ENCODE results near the gene SLBP. TPM values are rescaled to one million over a fixed set of nuclear protein-coding genes. Genes with fewer than 3 reads are reported as not detected.

SLBP gene
- total RNA-seq, 1 donor from 2014 or later = 48.8 TPM

DNA sequence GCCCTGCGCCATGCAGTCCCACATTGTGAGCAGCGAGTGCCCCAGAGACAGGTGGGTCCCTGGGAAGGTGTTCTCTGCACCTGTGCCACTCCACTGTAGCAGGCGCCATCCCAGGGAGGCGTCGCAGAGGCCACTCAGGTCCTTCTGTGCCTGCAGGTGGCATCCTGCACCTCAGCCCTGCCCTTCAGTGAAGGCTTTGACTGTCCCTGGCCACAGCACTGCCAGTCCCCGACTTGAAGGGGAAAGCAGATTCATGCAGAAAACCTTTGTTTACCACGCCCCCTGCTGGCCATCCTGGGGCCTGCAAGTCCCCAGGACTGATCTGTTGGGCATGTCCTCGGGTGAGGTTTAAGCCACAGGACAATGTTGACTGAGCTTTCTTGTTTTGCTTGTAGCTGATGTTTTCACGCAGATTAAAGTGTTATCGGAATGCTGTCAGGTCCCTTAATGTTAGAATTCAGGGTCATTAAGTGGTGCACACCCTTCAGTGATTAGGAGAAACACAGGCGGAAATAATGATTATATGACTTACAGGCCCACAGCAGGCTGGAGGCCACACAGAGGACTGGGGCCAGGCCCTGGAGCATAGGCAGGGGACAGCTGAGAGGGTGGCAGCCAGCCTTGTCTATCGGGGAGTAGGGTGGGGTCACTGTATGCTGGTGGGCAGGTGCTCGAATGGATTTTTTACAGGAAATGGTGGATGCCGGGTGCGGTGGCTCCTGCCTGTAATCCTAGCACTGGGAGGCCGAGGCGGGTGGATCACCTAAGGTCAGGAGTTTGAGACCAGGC, 14.2 kb upstream of the SLBP start:
- DNase-seq = peak; percentile 77

DNA sequence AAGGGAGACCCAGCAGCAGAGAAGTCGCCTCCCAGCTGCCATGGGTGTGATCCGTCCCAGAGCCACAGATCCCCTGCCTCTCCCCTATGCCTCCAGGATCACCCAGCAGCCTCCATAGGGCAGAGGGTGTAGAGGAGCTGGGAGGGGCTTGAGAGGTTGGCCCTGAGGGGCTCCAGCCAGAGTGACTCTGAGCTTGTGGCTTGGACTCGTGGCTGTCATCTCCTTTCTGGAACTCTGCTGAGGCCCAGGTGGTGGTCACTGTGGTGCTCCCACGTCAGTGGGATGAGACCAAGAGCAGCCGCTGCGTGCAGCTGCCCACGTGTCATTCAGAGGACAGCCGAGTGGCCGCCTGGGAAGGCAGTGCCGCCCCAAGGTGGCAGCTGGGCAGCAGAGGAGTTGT, 13.4 kb upstream of the SLBP start:
- no peak for DNase-seq

DNA sequence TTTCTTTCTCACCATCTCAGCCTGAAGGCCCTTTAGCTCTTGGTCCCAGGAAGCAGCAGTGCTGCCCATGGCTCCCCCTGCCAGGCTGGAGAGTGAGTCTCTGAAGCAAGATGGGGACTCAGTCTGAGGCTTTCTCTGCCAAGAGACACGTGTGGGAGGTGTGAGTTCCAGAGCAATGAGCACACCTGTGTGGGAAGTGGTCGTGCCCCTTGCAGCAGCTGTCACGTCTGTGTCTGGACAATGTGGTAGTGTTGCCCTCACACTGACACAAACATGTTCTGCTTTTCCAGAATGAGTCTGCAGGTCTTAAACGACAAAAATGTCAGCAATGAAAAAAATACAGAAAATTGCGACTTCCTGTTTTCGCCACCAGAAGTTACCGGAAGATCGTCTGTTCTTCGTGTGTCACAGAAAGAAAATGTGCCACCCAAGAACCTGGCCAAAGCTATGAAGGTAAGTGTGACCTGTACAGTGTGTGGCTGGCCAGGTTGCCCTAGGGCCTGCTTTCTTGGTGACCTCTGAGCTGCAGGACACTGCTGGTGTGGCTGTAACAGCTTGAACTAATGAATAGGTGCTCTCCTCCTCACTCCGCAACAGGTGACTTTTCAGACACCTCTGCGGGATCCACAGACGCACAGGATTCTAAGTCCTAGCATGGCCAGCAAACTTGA, 11.1 kb upstream of the SLBP start:
- no peak for DNase-seq

DNA sequence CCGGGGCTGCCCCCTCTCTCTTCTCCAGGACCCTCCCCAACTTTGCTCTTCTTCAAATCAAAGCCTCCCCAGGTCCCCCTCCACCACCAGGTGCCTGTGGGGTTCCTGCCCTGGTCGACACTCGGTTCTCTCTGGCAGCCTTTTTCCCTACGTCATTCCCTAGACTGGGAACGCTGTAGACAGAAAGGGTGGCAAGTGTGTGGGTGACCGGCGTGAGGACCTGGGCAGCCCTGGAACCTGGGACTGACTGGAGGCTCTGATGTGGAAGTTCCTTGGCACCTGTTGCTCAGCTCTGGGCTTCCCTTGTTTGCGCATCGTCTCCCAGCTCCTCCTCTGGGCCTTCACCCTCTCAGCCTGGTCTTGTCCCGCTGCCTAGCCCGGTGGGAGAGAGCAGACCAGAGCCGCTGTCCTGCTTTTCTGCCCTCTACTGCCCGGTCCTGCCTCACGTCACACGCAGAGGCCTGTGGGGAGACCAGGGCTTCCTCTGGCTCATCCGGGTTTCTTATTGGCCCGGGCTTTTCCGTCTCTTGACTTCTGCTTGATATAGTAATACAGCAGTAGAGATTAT, 10.5 kb upstream of the SLBP start:
- DNase-seq = no peak

DNA sequence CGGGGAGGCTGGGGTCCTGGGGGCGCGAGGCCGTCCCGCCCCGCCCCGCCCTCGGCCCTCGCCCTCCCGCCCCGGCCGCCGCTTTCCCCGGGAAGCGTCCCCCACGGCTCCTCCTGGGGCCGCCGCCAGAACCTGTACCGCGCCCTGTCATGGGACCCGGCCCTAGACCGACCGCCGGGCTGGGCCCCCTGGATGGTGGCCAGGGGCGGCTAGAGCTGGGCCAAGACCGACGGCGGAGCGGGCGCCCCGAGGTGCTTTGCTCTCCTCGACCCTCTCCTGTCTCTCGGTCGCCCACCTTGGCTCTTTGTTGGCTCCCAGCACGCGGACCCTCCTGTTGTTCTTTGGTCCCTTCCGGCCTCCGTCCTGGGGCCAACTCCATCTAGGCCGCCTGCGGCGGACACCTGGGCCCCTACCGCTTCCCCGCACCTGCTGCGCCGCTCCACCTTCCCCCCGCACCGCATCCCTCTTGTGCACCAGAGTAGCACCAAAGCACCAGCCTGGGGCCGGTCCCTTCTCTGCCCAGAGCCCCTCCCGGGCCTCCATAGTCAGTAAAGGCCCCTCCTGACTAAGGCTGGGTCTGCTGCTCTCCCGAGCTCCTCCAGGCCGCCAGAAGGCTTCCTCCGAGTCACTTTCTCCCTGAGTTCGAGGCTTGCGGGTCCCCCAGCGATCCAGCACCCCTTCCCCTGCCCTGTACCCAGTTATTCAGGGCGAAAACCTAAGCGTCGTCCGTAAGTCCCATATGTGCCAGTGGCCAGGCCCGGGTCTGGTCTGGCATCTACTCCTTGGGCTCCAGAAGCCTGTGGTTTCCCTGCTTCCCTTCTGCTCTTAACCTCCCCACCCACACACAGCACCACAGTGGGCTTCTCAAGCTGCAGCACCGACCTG, 9.8 kb upstream of the SLBP start:
- no peak for DNase-seq

DNA sequence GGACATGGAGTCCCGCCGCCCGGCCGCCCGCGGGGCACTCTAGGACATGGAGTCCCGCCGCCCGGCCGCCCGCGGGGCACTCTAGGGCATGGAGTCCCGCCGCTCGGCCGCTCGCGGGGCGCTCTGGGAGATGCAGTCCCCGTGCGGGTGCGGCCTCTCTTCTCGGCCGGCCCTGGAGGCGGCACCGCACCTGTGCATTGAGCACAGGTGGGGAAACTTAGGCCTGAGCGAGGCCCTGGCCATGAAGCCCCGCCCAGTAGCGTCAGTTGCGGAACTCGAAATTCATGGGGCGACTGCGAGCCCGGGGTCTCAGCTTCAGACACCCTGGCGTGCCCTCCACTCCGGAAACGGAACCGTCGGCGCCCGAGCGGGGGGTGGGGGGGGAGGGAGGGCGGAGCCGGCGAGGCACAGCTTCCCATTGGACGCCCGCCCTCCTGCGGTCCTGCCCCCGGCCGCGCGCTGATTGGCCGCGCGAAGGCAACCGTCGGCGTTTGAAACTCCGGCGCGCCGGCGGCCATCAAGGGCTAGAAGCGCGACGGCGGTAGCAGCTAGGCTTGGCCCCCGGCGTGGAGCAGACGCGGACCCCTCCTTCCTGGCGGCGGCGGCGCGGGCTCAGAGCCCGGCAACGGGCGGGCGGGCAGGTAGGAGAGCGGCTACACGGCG, 9.0 kb upstream of the SLBP start, which contains the start of the genes TACC3 and TMEM129:
TACC3 (plus strand) TSS at position 519 of the 663 bp plus-strand sequence. CDS start 1,901 bp downstream, outside the sequence.
TMEM129 (minus strand) TSS at position 321 of the 663 bp plus-strand sequence. CDS start 486 bp downstream, outside the sequence.
- peak; percentile 94 for DNase-seq

DNA sequence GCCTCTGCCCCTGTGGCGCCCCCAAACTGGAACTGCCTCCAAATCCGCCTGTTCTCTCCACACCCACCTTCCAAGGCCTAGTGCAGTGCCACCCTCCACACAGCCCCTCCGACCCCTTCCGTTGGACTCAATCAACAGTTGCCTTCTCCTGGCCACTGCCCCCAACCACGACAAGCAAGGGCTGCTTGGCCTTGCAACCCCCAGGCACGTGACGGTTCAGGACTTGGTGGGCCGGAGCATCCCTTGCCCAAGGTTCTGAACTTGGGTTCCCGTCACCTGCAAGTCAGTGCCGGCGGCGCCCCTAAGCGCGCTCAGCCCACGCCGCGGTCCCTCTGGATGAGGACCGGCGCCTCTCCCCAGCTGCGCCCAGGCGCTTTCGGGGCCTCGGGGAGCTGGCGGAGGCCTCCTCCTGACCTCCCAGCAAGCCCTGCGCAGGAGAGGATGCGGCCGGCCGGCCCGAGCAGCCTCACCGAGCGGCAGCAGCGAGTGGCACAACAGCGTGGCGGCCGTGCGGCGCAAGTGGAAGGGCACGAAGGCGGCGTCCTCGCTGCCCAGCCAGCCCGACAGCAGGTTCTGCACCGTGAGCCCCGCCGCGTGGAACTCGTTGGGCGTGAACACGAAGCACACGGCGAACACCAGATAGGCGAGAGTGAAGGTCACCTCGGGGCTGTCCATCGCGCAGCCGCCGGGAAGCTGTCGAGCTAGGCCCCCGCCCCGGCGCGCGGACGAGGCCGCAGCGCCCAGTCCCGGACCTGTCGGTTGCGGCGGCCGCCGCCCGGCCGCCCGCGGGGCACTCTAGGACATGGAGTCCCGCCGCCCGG, 8.3 kb upstream of the SLBP start:
- DNase-seq = peak; percentile 33

DNA sequence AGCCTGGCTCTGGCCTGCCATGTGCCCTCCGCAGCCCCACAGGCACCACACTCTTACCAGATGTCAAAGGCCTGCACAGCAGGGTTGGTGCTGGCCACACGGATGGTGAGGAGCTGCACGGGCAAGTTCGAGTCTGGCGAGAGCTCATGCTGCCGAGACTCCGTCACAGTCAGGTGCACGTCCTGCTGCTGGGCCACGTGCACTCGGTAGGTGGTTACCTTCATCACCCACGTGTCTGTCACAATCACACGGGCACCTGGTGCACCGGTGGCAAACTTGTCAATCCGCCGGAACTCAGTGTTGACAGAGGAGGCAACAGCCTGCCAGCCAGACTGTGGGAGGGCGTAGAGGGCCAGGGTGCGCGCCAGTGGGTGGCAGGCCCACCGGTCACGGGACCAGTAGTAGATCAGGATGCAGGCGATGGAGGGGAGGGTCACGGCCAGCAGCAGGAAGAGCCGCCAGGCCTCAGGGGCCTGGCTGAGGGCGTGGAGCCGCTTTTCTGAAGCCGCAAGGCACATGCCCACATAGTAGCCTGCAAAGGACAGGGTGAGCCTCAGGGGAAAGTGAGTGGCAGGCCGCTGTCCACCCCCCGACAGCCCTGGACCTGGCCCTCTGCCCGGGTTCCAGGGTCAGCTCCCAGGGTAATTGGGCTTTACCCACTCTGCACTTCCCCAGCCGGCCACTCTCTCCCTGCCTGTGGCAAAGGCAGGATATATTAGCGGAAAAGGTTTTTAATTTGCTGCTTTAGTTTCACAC, 6.2 kb upstream of the SLBP start:
- no peak for DNase-seq

DNA sequence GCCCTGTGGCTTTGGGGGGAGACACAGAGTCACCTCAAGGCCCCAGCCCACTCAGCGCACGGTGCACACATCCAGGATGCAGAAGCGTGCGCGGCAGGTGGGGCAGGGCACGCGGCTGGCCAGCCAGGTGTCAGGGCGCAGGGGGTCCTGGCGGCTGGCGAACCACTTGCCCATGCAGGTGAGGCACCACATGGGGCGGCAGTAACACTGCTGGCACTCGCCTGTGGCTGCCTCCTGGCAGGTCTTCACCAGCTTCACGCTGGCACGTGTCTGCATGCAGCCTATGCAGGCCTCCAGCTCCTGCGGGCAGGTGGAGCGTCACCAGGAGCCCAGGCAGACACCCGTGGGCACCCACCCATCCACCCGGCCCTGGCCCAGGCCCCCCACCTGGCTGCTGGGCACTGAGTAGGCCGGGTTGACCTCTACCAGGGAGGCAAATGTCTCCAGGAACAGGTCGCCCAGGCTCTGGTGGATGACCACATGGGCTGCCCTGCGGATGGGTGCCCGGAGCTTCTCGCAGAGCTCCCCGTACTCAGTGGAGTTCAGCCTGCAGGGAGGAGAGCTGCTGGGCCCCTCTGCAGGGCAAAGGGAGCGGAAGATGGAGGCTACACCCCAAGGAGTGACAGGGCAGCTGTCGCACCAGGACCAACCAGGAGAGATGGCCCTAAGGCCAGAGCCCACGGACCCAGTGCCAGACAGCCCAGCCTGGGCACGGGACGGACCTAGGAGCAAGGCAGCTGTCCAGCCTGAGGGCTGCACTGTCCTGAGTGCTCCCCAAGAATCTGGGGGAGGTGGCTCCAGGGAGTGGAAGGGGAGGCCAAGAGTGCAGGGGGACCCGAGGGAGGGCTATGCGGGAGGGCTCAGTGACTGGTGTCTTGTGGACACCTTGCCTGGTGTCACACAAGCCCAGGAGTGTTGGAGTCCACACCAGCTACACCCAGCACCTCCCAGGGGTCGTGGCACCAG, 5.3 kb upstream of the SLBP start:
- DNase-seq = no peak

DNA sequence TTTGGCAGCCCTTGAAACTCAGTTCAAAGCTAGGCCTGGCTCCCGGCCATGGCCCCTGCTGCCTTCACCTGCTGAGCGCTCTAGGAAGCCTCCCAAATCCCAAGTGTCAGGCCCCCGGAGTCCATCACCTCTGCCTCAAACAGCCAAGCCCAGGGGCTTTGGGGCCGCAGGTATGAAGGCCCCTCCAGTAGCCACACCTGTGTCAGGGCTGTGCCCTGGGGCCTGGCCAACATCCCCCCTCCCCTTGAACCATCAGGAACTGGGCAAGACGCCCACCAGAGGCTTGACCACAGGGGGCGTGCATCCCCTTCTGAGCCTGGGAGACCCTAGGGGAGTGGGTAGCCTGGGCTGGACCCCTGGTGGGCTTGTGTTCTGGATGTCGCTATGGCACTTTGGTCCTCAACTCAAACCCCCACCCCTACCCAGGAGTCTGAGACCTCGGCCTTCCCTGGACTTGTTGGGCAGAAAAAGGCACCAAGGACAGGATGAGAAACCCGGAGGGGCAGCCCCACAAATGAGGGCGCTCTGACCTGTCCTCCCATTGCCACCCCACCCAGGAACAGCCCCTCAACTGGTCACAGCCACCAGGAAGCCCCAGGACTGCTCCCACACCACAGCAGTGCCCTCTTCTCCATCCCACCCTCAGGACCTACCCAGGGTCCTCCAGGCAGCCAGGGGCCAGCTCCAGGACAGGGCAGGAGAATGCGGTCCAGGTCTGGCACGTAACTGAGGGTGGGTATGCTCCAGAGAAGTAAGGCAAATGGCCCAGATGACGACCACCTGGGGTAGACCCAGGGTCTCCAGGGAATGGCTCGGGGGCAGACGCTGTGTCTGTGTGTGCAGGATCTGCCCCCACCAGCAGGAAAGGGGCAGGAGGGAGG, 4.2 kb upstream of the SLBP start:
- DNase-seq = no peak

DNA sequence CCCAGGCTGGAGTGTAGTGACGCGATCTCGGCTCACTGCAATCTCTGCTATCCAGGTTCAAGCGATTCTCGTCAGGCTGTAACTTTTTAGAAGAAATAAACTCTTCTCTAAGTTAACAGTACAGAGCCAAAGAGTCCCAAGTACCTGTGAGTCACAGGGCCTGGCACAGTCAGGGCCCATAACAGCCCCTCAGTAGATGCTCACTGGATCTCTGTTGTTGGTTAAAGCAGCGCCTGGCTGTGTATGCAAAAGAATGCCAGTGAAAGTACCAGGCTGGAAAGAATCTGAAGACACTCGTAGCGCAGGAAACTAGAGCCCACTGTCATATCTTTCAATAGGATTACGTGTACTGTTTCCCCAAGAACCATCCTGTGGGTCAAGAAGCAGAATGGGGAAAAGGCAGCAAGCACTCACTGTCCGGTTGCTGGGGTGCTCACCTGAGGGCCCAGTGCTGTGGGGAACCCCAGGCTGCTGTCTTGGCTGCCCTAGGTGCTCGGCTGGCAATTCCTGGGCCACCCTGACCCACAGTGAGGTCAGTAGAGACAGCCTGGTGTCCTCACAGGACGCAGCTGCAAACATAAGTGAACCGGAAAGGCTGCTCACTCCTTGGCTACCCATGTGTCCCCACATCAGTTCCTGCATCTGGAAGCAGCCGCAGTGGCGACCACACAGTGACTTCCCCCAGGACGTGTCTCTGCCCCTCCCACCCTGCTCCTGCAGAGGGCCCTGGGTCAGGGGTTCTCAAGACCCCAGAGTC, 3.1 kb upstream of the SLBP start:
- no peak for DNase-seq

DNA sequence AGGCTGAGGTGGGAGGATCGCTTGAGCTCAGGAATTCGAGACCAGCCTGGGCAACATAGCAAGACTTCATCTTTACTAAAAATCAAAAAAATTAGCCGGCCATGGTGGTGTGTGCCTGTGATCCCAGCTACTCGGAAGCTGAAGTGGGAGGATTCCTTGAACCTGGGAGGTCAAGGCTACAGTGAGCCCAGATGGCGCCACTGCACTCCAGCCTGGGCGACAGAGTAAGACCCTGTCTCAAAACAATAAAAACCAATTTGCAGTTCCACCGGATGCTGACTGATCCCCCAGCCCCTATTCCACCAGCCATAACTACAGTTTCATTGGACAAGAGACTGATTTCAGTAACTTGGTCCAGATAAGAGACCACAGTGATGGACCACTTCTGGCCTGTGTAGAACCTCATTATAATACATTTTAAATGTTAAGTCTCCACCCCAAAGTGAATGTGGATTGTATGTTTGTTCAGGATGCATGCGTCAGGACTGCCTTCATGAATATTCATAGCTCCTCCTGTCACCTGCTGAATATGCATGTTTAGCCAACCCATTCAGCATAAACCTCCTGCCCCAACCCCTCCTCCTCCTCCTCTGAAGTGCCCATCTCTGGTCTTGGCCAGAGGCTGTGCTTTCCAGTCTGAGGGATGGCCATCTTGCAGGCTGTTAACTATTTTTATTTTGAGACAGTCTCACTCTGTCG, 2.3 kb upstream of the SLBP start:
- no peak for DNase-seq

DNA sequence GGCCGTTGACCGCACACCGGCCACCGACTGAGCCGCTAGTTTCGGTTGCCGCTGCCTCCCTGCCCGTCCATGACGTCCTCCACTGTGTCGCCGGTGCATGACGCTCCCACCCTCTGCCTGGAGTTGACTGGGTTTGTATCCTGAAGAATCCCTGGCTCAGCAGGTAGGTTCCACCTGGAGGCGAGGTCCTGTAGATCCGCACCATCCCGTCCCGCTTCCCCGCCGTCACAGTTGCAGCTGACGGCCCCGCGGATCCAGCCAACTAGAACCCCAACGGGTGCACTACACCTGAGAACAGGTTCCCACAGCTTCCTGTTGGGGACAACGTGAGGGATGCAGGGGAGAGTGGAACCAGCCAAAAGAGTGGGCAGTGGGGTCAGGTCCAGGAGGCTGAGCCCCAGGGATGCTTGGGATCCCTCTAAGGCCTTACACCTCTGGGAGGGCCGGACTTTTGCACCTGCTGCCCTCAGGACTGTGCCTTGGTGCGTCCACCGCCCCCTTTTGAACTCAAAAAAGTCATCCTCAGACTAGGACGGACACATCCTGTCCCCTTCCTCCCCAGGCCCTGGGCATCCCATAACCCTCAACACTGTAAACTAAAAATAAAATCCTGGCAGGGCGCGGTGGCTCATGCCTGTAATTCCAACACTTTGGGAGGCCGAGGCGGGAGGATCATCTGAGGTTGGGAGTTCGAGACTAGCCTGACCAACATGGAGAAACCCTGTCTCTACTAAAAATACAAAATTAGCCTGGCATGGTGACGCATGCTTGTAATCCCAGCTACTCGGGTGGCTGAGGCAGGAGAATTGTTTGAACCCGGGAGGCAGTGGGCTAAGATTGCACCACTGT, 1.1 kb upstream of the SLBP start:
- no peak for DNase-seq

DNA sequence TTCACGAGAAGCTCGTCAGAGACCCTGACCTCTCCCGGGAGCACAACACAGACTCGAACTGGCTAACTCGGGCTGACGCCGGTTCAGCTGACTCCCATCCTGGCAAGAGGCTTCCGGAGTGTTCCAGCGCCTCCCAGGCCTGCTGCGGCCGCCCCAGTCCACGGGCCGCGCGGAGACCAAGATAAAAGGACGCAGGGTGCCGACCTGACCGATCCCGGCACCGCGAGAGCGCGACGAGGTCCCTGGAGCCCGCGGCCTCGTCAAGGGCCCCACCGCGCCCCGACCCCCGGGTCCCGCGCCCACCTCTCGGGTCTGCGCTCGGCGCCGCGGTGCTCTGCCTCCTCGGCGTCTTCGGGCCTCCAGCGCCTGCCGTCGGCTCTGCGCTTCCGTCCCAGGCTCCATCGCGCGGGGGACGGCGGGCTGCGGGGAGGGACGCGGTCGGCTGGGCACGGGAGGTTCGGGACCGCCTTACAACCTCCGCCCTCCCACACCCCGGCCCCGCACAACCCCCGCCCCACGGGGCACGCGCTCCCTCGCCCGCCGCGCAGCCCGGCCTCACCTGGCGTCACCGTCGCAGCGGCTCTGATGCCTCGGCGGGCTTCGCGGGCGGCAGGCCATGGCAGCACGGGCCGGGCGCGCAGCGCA, 426 bp downstream of the SLBP start:
- DNase-seq = peak; percentile 47

DNA sequence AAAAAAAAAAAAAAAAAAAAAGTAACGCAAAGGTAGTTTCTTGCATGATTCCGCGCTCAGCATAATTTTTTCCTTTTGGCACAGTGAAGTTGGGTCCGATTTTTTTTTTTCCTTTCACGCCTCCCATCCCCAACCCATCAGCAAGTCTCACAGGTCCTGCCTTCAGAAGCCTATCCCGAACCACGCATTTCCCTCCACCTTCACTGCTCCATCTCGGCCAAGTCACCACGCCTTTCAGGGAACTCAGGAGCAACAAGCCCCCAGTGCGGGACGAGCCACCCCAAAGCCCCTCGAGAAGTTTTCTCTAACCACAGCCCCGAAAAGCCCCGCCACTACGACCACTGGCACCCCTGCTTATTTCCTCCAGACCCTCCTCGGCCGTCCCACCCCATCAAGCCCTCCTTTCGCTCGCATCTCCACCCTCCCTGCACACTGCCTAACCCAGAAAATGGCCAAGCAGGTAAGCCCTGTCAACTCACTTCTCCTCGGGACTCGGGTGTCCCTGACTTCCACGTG, 1.0 kb downstream of the SLBP start:
- DNase-seq = no peak

Measured in occipital lobe (tissue), 2 donors.